Neural cell (in vitro differentiated cells): ENCODE results near the gene KIF21B.

Source experiments
- EP300 ChIP-seq: fragments of 450-650 bp; conservative IDR thresholded peaks from 2 replicates; pipeline ENCODE4 v1.6.1; 2014; ENCODE audit warnings: antibody characterized with exemption, mild to moderate bottlenecking, moderate library complexity; ENCODE audit not compliant: poor library complexity, severe bottlenecking
- EZH2 ChIP-seq: fragments of 200-600, 300-800 bp; shearing (Covaris generic), sonication (generic); IDR thresholded peaks from 2 replicates; pipeline ENCODE4 v1.6.1; 2014; ENCODE audit warnings: antibody characterized with exemption, low read length, borderline replicate concordance, mild to moderate bottlenecking; ENCODE audit not compliant: insufficient read depth, poor library complexity, severe bottlenecking
- POLR2AphosphoS5 ChIP-seq: IDR thresholded peaks from 2 replicates; pipeline ENCODE4 v1.6.1; 2012
- REST ChIP-seq: IDR thresholded peaks from 2 replicates; pipeline ENCODE4 v1.6.1; 2012; ENCODE audit warnings: borderline replicate concordance
- SMC3 ChIP-seq: fragments of 450-650 bp; conservative IDR thresholded peaks from 2 replicates; pipeline ENCODE4 v1.6.1; 2014; ENCODE audit warnings: antibody characterized with exemption, mild to moderate bottlenecking, moderate library complexity; ENCODE audit not compliant: poor library complexity
- TAF1 ChIP-seq: IDR thresholded peaks from 2 replicates; pipeline ENCODE4 v1.6.1; 2012; ENCODE audit warnings: low read depth
- TF ChIP-seq, protein P1 (sequence below): fragments of 450-650 bp; IDR thresholded peaks from 2 replicates; pipeline ENCODE4 v1.5.1; 2014; ENCODE audit warnings: antibody characterized with exemption, mild to moderate bottlenecking, moderate library complexity; ENCODE audit not compliant: poor library complexity, severe bottlenecking

DNA sequence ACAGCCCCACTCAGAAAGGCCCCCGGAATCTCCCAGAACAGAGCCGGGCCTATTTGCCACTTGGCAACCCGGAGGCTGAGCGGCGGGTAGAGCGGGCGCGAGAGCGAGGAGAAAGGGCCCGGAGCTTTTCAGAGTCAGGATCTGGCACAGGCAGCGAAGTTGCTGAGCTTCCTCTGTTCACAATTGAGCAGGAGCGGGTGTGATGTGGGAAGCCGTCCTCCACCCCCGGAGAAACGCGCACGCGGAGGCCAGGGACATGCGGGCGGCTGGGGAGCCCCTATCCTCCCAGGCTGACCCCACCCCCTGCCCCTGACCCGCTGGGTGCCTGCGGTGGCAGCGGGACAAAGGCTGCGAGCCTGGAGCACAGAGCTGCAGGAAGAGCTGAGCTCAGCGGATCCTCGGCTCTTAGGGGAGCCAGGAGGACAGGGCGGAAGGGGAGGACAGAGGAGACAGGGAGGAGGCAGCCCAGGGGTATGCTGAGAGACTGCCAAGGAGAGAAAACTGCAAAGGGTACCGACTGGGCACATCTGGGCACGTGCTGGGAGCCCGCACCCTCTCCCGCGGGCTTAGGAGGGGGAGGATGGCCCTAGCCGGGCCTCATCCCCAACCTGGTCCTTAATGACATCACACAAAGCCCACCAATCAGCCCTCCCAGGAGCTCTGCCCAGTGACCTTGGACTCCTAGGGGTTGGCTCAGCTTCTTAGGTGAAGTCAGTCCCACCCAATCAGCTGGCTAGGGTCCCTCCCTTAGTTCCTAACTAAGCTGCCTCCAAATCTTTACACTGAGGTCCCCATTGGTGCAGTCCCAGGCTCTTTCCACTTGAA lies 9.3 kb downstream of the KIF21B start:
- TF ChIP-seq, protein P1, sequence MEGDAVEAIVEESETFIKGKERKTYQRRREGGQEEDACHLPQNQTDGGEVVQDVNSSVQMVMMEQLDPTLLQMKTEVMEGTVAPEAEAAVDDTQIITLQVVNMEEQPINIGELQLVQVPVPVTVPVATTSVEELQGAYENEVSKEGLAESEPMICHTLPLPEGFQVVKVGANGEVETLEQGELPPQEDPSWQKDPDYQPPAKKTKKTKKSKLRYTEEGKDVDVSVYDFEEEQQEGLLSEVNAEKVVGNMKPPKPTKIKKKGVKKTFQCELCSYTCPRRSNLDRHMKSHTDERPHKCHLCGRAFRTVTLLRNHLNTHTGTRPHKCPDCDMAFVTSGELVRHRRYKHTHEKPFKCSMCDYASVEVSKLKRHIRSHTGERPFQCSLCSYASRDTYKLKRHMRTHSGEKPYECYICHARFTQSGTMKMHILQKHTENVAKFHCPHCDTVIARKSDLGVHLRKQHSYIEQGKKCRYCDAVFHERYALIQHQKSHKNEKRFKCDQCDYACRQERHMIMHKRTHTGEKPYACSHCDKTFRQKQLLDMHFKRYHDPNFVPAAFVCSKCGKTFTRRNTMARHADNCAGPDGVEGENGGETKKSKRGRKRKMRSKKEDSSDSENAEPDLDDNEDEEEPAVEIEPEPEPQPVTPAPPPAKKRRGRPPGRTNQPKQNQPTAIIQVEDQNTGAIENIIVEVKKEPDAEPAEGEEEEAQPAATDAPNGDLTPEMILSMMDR: no peak
- no peak for TF ChIP-seq REST
- no peak for TF ChIP-seq POLR2AphosphoS5
- TF ChIP-seq EZH2: no peak
- no peak for TF ChIP-seq EP300
- no peak for TF ChIP-seq TAF1
- TF ChIP-seq SMC3: no peak
